Measurements from ENCODE around the gene PCDH15.
"Not testable (repeated sequence)": the region's sequence is repeated elsewhere in the genome, so short reads cannot be mapped to it uniquely, and the experiment has no call there.

PCDH15 gene

DNA sequence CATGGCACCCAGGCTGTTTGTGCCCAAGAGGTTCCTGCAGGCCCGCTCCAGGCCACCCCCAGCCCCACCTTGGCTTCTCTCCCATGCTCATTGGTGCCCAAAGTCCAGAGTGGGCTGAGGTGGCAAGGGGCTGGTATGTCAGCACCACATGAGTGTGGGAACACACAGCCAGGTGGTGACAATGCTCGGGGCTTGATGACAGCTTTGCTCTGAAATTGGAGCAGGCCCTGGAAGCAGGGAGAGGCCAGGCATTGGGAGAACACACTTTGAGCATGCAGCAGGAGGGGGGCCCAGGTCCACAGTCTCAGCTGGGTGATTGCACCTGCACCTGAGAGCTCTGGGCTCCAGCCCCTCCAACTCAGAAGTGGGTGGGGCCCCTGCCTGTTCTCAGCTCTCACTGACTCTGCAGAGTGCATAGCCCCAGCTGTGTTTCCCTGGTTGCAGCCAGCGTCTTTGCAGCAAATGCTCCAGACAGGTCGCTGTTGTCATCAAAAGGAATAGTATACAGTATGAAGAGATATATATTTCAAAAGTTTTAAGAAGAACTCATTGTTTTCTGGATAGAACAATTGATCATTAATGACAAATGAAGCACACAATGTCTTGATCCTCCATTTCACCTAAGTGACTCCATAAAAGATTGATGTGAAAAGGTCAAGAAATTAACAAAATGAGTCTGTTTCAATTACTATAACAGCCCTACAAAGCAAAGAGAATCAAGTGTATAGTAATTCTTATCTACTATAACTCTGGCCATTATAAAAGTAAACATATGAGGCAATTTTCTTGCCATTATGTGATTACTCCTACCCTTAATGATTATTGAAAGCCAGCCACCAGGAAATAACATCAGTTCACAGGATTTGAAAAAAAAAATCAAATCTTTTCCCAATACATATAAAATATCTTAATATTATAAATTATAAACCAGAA lies 848.1 kb downstream of the PCDH15 start:
- no peak for DNase-seq

DNA sequence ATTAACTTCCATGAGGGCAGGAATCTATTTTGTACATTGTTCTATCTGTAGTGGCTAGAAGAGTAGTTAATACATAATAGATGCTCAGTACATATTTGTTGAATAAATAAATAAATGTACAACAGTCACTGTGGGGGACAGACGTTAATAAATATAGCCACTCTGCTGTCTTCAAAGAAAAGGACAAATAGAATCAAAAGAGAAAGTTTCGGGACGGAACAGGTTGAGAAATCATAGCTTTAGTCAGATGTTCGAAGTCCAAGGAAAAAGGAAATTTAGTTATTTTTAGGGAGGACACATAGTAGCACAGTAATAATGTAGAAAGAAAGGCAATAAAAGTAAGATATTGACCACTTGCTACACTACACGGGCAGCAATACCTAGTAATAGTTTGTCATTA lies 861.4 kb downstream of the PCDH15 start:
- no peak for DNase-seq

DNA sequence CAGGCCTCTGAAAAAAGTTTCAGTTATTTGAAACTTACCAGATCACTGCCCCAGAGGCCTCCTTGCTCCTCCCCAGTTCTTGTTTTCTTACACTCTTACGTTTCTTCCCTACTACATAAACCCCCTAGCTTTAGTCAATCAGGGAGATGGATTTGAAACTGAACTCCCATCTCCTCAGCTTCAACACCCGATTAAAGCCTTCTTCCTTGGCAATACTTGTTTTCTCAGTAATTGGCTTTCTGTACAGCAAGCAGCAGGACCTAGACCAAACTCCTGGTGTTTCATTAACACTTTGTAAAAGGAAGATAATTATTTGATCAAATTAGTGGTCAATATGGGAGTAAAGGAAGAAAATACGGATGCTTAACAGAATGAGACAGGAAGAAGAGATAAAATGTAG lies 870.4 kb downstream of the PCDH15 start:
- DNase-seq, result no peak

DNA sequence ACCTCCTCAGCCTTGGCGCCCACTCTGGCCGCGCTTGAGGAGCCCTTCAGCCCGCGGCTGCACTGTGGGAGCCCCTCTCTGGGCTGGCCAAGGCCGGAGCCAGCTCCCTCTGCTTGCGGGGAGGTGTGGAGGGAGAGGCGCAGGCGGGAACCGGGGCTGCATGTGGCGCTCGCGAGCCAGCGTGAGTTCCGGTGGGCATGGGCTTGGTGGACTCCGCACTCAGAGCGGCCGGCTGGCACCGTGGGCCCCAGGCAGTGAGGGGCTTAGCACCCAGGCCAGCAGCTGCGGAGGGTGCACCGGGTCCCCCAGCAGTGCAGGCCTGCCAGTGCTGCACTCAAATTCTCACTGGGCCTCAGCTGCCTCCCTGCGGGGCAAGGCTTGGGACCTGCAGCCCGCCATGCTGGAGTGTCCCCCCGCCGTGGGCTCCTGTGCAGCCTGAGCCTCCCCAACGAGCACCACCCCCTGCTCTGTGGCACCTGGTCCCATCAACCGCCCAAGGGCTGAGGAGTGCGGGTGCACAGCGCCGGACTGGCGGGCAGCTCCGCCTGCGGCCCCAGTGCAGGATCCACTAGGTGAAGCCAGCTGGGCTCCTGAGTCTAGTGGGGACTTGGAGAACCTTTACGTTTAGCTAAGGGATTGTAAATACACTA lies 876.9 kb downstream of the PCDH15 start:
- DNase-seq, result not testable (repeated sequence)

DNA sequence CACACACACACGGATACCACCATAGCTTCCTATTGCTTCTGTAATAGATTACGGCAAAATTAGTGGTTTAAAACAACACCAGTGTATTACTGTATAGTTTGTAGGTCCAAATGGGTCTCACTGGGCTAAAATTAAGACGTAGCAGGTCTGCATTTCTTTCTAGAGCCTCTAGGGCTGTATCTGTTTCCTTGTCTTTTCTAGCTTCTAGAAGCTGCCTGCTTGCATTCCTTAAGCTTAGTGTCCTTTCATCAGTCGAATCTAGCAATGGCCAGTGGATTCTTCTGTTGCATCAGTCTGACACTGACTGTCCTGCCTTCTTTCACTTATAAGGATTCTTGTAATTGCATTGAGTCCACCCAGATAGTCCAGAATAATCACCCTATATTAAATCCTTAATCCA lies 882.3 kb downstream of the PCDH15 start:
- no peak for DNase-seq

DNA sequence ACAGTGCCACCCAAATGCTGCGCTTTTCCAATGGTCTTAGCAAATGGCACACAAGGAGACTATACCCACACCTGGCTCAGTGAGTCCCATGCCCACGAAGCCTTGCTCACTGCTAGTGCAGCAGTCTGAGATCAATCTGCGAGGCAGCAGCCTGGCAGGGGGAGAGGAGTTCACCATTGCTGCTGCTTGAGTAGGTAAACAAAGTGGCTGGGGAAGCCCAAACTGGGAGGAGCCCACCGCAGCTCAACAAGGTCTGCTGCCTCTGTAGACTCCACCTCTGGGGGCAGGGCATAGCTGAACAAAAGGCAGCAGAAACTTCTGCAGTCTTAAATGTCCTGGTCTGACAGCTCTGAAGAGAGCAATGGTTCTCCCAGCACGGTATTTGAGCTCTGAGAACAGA lies 891.2 kb downstream of the PCDH15 start:
- no peak for DNase-seq

DNA sequence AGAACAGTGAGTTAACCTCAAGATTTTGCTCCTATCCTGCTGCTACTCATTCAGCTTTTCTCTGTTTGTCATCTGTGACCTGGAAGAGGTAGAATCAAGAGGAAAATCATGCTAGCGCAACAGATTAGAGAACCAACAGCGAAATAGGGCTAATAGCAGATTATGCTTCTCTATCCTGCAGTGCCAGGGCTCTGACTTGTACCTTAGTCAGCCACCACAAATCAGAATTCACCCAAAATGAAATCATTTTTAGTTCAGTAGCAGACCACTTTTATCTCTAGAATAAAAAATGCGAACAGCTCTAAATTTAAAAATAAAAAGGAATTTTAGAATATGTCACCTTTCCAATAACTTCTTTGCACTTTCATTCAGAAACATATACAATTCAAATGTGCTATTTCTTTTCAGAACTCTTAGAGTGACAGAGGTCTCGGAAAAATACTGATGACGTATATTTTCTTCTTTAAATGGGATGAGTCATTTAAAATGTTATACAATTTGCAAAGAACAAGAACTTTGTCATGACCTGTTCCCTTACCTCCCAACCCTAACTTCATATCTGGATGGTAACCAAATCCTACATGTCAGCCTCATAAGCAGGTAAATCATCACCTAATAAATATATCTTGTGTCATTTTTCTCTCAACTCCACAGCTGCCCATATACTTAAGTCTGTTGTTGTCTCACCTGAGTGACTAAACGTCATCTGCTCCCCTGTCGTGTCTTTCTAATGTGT lies 896.4 kb downstream of the PCDH15 start:
- DNase-seq, result no peak

DNA sequence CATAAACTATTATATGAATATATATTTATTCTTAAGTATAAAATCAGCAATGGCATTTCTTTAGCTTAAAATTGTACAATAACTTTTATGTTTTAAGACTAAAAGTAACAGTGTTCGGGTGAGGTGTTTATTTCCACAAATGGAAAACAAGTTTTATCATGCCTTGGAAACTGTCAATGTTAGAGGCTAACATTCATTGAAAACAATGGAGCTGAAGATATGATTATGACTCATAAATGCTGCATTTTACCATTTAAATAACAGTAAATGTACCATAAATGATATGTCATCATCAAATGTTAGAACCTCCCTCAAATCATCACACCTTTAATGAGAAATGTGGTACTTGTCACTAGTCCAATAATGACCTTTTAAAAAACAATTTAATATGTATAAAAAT lies 897.3 kb downstream of the PCDH15 start:
- no peak for DNase-seq

DNA sequence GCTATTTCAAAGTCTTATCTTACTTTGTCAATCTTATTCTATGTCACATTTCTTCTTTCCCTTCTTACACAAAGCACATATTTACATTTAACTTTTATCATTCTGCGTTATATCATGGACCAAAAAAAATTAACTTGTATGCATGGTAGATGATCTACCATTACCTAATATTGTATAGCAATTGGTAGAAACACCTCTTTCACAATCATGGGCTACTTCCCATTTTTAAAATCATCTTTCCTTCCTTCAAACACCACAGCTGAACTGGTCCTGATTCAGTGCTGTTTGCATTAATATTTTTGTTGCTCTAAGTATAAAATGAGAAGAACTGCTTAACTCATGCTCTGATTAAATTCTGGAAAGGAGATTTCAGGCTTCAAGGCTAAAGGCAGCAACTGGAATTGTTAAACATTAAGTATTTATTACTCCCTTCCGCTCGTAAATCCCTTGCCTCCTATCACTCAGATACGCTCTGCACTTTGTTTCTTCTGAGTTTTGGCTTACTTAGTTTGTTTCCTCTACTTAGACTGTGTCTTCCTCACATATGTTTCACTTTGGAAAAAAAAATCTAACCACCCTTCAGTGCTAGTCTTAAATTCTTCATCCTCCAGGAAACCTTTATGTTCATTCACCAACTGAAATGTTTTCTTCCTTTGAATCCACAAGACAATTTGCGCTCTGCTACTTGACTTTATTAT lies 901.4 kb downstream of the PCDH15 start:
- no peak for DNase-seq

DNA sequence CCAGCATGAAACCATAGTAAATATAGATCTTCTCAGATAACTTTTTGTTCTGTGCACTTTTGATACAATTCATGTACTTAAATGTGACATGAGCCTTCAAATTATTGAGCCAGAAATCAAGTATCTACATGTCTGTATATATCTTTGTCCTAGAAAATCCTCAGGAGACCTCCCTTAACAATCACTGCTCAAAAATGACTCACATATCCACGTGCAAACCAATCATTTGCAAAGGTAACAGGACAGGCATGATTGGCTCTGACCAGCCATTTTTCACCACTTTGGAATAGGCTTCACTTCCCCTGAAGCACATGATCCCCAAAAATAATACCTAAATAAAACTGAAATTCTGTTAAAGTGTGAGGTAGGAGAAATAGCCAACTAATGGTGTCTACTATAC lies 902.5 kb downstream of the PCDH15 start:
- DNase-seq, result no peak

DNA sequence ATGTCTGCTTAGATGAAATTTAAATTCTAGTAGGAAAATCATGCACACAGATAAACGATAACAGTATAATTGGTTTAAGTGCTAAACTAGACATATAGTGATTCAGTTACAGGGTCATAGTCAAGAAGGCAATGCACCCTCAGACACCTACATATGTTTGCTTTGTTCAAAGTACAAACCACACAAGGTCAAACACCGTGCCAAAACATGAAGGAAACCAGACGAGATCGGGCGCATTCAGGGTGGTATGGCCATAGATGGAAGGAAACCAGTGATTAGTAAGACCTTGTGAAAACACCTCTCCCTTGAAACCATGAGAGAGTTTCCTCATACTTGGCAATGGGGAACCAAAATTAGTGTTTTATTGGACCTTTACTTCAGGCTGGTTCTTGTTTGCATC lies 906.9 kb downstream of the PCDH15 start:
- no peak for DNase-seq

DNA sequence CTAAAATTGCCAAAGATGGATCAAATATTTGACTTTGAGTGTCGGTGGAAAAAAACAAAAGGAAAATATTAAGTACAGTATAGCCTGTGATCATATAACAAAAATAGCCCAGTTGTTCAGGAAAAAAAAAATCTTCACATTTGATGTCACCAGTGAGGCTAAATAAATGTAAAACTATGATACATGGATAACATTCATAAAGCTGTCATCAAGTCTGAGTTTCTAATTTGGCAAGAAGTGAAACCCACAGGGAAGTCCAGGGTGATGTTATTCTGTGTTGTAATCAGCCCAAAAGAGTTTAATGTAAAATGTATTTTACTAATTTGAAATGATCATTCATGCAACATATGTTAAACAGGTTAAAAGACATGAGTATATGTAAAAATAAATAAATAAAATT lies 908.0 kb downstream of the PCDH15 start:
- no peak for DNase-seq

DNA sequence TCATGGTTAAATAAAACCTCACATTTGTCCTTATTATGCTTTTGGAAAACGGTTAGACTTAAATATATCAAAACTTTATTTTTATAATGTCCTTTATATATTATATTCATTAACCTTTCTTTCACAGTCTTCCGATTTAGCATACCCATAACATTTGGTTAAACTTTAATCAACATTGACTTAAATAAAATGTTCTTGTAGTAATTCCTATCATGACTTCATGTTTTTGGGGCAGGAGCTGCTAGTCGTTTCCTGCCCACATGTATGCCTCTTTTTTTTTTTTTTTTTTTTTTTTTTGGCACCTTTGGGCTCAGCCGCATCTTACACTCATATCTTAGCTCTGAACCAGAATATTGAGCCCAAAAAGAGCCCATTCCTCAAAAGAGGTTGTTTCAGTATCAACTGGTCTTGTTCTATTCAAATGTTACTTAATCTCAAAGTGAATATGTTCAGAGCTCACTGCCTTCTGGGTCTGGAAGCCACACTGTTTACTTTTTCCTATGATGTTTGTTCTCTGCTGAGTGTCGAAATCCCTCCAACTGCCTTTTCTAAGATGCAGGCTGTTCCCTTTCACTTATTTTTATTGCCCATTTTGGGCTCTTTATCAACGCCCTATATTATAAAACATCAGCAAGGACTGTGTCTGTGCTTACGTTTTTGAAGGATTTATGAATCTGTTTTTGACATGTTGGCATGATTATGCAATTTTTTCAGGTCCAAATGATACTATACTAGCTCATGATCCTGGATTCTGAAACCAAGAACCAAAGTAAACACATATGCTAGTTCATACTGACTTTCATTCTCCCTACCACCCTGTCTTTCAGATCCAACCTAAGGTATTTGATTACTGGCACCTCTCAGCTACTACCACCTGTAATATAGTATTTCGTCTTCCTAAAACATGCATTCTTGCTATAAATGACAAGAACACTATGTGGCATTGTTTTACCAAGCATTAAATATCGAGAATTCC lies 914.4 kb downstream of the PCDH15 start:
- DNase-seq, result no peak

DNA sequence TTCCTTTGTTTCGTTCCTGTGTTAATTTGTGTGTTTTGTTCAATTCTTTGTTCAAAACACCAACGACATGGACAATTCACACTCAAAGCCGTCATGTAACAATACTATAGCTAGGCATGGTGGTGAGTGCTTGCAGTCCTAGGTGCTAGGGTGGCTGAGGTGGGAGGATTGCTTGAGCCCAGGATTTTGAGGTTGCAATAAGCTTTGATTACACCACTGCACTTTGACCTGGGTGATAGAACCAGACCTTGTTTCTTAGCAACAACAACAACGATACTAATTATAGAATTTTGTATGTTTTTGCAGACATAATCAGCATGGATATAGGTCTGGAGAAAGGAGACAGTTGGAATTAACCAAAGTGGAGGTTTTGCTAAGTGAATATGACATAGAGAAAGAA lies 936.2 kb downstream of the PCDH15 start:
- DNase-seq, result no peak

DNA sequence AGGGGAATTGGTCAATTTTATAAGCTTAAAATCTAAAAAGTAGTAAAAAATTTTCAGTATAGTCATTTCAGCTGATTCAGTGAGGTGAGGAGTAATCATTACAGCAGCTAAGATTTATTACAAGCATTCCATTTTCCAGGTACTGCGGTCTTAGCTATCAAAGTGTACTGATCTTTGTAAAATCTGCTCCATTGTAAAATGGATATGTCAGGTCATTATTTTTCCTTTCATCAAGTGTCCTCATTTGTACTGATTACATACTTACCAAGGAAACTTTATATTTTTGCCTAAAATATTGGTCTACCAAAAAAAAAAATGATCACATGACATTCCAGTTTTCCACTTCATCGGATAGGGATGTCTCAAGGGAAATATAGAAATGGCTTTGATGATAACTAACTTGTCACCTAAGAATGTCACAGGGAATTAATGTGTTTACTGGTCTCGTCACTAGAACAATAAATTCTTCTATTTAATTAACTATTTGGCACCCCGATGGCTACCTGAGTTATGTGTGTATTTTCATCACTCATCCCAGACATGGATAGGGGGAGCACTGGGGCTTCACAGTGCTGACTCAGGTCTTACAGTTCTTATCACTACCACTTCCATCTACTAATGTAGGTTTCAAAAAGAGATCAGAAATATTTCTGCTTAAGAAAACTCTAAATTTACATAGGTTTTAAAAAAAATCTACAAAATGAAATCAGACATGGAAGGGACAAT lies 948.4 kb downstream of the PCDH15 start:
- no peak for DNase-seq

DNA sequence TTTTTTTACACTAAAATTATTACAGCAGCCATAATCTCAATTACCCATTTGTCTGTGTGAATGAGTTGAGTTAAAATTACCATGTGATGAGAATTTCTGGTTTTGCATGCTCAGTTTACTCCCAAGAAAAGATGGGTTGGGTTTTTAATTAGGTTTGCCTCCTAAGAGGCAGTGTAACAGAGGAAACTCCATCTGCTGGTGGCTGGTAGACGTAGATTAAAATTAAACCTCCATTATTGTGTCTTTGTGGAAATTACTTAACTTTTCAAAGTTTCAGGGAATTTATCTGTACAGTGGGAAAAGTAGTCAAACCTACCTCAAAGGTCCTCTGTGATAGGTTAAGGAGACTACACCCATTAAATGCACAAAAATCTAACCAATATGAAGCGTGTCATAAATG lies 954.2 kb downstream of the PCDH15 start:
- DNase-seq, result no peak

DNA sequence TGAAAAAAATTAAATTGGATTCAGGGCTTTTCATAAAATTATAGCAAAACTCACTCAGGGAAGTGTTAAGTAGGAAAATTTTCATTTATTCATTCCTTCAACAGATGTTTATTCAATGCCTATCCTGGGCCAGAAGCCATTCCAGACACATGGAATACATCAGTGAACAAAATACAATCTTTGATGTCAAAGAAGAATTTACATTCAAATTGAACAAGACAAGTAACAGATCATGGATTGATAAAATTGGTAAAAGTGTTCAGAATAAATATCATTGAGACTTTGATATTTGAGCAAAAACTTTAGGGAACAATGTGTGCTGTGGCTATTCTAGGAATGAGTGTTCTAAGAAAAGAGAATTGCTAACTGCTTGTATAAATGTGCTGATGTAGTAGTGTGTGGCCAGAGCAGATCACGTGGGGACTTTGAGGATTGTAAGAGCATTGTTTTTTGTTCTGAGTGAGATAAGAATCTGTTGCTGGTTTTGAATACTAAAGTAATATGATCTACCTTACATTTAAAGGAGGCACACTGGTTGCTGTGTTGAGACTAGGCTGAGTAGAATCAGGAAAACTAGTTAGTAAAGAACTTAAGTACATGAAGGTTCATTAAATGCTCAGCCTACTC lies 957.2 kb downstream of the PCDH15 start:
- DNase-seq, result peak; percentile 56

DNA sequence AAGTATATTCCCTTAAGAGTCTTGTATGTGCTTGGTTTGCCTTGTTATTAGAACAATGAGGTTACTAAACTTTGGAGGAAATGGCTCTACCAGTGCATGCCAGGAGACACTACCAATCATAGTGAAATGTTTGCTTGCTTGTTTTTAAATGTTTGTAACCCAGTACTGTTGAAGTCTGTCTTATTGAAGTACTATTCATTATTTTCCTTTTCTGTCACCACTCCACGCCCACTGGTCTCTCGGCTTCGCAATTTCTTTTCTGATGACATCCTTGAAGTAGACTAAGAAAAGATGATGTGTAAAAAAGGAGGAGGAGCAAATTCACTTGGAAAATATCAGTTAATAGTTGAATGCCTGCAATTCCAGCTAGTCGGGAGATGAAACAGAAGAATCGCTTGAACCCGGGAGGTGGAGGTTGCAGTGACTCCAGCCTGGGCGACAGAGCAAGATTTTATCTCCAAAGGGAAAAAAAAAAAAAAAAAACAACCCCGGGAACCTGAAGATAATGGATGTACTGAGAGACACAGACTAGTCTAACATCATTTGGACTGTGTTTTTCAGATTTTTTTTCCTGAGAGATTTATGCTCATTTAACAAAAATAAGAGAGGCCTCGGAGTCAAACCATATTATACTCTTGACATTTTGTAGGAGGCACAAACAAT lies 959.4 kb downstream of the PCDH15 start:
- DNase-seq, result no peak

DNA sequence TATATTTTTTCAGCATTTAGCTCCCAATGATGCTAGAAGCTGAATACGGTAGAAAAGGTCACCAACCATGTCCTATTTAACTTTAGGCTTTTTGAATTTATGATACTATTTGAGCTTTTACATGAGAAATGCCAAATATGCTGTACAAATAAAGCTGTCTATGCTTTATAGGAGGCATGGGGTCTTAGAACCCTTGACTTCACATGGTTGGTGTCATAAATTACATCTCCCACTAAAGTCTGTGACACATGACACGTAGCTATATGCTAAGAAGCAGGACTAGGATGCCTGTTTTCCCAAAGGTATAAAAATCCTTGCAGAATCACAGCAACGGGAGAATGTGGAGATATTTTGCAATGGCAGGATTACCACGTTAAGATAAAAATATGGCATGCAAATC lies 960.4 kb downstream of the PCDH15 start:
- DNase-seq, result no peak

DNA sequence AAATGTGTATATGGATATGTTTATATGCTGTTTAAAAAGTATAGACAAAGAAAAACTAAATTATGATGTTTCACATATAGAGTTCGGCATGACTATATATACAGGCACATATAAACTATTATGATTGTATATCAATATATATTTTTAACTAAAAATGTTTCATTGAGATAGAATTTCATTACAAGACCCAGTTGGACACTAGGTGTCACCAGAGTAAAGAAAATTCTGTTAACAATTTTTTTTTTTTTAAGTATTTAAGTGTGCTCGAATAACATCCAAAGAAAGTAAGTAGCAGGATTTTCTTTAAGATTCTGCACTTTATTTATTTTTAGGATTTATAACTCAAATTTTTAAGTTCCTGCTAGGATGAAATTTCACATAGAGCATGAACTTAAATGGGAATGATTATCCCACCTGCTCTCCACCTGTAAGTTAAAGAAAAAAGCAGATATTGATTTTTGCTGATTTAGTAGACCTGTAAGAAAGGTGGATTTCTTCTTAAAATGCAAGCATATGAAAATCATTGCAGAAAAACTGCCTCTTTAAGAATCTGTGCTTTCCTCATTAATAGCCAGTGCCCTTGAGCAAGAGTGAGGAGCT lies 961.5 kb downstream of the PCDH15 start:
- peak; percentile 5 for DNase-seq

Measured in NCI-H1048 (cell line).